ENCODE measurements around the gene SMIM8.

Gene SMIM8

DNA sequence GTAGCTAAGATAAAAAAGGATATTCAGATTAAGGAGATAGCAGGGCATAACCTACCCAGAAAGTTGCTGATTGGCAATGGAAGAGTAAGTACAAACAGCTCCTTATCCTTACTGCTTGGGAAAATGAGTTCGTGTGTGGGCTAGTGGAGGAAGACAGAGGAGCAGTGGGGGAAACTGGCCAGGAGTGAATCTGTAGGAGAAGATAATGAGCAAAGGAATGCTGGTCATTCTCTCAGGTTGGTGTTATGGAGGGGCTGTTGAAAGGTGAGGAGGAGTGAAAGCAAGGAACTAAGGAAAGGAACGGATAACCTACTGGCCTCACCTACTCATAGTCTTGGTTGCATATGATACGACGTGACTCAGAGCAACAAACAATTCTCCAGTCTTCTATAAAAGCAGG, 14.0 kb downstream of the SMIM8 start:
- no peak for DNase-seq

DNA sequence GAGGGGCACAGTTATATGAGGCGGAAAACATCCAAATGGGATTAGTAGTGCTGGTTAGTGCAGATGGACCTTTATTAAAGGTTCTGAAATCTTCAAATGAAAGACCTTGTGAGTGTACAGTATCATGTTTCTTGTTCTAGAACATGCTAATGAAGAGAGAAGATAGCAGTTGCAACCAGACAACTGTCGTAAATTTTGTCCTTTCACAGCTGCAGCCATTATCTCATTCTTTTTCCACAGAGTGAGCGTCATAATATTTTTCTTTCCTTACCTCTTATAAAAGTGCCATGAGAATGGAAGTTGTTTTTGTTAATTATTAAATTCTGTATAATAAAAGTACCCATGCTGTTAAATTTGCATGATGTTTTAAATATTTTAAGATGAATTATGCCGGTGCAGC, 17.8 kb downstream of the SMIM8 start:
- DNase-seq = no peak

DNA sequence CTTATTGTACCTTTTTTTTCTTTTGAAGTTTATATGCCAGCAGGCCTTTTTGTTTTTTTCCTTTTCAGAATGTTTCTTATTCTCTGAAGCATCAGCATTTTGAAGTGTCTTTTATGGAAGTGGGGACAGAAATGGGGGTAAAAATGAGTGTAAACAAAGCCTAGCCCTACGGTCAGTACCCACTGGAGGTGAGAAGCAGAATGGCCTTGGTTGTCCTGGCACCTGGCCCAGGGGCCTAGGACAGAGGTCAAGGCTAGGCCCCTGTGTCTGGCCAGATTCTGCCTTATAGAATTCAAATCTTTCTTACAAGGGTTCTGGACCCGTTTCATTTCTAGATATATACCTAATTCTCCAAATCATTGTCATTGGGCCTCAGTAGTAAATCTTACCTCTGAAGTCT, 18.8 kb downstream of the SMIM8 start:
- DNase-seq = no peak

DNA sequence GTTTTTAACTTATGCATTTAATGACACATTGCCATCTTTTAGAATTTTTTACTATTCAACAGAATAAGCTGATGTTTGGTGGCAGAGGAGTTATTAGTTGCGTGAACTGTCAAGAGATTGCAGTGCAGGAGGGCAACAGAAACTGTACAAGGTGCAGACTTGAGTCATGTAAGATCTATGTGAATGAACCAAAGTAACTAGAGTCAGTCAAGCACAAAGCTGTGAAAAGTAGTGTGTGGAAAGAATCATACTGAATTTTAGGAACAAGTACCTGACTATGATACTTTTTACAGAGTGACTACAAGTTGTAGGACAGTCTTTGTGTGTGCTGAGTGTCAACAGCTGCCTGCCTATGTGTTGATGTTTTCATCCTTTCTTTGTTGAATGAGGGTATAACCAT, 19.5 kb downstream of the SMIM8 start:
- no peak for DNase-seq

DNA sequence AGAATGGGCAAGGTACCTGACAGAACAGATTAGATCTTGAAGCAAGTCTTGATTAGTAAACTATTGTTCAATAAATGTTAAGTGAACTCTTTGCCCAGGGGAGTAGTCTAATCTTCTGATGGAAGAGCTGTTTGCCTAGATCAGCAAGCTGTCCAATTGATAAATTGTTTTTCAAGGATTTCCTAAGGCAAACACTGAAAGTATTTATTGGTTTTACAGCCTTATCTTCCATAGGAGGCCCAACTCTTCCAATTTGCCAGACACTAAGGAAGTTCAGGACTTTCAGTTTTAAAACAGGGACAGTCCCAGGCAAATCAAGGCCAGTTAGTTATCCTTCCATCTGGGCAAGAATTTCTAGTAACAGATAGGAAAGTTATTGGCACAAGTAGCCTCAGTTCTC, 20.4 kb downstream of the SMIM8 start:
- DNase-seq = no peak

DNA sequence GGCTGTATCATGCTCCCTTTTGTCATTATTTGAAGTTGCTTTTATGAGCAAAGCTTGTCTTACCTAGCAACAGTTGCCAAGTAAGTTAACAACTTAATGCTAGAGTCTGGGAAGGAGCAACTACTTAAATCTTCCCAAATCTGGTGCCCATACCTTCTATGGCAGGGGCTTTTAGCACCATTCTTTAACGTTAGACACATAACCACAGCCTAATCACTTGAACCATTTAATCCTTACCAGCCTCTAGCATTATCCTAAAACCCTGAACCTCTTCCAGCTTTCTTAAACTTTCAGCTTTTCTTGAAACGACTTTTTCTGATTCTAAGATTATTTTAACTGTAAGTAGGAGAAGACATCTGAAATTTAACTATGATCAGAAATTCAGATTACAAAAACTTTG, 22.3 kb downstream of the SMIM8 start, which contains the start of gene C6orf163:
C6orf163 (plus strand) TSS at position 83 of the 400 bp plus-strand sequence; CDS start at position 370, 287 bp downstream.
- no peak for DNase-seq

DNA sequence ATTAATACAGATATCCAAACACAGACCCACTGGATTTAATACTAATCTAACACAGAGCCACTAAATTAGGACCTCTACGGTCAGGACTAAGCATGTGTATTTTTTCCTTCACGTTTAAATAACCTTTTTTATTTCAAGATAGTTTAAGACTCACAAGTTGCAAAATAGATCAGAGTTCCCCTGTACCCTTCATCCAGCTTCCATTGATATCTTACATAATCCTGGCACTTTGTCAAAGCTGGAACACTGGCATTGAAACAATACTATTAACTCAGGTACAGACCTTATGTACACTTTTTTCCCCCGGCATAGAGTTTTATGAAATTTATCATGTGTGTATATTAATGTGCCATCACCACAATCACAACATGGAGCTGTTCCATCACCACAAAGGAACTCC, 24.3 kb downstream of the SMIM8 start:
- no peak for DNase-seq

DNA sequence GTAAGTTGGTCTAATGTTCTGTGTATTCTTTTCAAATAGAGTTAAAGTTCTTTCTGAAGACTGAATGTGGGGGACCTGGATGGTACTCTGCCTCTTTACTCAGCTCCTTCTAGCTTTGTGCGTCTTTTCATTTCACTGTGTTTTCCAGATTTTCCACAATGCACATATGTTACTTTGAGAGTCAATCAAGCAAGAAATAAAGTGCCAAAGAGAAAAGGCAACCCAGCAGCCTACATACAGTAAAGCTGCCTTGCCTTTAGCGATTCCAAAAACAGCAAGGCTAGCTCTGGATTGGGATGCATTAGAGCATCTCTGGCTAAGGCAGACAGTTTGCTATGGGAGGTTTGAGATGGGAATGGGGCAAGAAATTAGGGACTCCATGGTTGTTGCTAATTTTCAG, 27.5 kb downstream of the SMIM8 start:
- no peak for DNase-seq

DNA sequence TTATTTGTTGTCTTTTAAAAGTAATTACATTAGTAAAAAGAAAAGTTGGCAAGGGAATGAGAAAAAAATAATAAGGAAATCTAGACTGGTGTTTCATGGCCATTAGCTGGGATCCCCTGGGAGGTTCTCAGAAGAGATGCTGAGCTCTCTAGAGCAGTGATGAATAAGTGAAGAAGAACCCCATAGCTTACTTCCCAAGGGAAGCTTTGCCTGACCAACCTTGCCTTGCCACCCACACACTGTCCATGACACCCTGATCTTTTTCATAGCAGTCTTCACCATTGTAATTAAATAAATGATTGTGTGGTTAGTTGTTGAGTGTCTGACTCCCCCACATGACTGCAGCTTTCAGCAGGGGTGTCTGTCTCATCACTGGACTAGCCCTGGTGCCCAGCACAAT, 28.1 kb downstream of the SMIM8 start:
- peak; percentile 7 for DNase-seq

DNA sequence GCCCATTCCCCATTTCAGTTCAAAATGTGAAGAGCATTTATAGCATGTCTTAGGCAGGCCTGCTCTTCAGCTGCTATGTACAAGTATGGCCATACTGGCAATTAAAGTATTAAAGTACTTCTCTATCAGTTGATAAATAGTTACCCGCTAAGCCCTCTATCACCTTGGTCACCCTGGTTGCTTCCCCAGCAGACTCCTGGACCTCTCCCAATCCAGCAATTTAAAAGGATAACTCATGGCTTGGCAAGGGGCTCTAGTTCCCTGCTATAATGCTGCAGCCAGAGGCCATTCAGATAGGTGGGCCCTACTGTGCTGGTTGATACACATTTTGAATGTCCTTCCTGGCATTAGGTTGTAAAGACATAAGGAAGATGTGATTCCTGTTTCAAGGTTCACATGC, 29.2 kb downstream of the SMIM8 start:
- no peak for DNase-seq

DNA sequence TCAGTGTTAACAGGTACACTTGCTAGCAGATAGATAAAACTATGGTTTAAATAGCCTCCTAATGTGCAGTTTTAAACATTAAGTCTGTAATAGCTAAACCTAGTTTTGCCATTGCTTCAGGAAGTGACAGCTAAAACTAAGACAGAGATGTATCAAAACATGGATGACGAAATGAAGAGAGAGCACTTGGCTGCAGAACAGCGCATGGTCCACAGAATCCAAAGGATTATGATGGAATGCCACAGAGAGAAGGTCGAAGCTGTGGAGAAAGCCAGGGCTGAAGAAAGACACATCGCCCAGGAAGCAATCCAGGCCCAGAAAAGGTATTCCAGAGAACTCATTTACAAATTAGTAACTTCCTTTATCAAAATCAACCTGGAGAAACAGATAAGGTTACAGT, 33.8 kb downstream of the SMIM8 start:
- no peak for DNase-seq

DNA sequence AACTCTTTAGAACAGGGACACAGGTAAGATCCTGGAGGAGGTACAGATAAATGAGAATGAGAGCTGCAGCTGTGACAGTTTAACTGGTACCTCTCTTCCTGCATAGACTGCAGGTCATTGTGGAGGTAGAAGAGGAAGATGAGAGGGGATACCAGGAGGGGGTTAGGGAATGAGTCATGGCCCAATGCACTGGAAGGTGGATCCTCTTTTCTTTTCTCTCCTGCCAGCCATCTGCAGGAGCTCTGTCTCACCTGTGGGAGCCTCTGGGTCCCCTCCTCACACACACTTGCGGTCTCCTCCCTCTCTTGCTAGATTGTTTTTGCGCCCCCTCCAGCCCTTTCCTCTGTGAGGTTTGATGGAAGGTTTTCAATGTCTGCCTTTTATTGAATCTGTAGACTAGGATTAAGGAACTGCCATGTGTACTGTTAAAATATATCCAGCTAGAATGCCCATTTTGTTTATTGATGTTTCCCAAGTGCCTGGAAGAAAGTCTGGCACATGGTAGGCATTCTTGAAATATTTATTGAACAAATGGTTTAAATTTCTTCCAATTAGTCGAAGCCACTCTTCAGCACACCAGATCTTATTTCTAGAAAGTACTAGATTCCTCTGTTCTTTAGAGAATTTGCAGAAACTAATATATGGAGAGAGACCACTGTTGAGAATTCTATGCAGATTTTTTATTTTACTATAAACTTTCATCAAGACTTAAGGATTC, 35.2 kb downstream of the SMIM8 start:
- DNase-seq = no peak

DNA sequence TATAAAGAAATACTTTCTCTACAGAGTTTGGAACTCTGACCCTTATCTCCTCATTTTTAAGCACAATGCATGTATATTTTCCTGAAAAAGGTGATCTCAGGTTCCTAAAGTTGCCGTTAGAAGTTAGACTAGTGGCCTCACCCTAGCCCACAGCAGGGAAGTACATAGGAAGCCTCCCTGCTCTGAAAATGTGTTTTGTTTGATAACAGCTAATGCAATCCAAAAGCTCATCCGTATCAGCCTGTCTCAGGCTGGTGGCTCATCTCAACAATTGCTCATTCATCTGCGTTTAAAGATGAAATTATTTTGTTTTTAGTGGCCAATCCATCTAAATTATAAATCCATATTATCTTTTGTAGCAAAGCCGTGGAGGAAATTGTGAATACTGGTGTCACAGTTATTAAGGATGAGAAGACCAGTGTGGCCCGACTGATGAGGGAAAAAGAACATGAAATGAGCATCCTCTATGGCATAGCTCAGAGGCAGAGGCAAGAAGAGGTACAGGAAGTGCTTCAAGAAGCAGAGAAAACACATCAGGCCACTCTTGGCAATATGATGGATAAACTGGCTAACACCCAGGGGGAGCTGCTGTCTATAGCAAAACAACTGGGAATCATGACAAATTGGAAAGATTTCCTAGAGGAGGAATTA, 42.3 kb downstream of the SMIM8 start:
- DNase-seq = no peak

DNA sequence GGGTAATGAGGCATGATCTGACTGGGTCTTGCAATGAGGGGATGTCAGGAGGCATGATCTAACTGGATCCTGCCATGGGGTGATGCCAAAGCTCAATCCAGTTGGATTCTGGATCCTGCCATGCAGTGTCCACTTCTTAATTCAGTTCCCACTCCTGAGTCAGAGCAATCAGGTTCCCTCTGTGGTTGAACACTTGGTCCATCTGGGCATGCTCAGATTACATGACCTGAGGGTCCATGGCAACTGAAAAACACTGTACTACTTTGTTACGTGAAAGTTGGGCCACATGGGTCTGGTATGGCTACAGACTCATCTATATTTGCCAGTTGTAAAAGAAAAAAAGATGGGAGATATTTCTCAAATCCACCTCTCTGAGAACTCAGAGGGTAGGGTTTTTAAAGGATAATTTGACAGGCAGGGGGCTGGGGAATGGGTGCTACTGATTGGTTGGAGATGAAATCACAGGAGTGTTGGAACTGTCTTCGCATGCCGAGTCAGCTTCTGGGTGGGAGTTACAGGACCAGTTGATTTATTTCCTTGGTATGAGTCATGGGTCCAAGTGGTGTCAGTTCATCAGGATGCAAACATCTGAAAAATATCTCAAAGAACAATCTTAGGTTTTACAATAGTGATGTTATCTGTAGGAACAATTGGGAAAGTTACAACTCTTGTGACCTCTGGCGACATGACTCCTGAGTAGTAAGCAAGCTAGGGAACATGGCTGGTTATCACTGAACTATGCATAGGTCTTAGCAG, 43.9 kb downstream of the SMIM8 start:
- peak; percentile 32 for DNase-seq

DNA sequence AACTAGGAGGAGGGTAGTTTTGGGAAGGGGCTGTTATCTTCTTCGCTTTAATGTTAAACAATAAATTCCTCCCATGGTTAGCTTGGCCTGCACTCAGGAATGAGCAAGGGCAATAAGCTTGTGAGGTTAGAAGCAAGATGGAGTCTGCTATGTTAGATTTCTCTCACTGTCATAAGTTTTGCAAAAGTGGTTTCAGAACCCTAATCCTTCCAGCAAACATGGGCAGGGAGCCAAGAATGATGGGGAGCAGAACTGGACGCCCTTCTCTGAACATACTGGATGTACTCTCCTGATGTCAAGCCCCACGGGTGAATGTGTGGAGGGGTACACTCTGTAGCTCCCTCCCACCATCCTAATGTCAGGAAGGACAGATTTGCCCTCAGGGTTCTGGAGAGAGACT, 44.5 kb downstream of the SMIM8 start:
- DNase-seq = no peak

DNA sequence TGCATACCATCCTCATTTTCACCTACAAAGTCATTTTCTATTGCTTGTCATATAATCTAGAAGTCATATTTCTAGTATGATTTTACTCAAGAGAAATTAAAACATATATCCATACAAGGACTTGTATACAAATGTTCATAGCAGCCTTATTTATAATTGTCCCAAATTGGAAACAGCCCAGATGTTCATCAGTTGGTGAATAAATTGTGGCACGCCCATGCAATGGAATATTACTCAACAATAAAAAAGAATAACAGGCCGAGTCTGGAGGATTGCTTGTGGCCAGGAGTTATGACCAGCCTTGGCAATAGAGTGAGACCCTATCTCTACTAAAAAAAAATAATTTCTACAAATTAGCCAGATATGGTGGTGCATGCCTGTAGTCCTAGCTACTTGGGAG, 51.0 kb downstream of the SMIM8 start:
- DNase-seq = no peak

DNA sequence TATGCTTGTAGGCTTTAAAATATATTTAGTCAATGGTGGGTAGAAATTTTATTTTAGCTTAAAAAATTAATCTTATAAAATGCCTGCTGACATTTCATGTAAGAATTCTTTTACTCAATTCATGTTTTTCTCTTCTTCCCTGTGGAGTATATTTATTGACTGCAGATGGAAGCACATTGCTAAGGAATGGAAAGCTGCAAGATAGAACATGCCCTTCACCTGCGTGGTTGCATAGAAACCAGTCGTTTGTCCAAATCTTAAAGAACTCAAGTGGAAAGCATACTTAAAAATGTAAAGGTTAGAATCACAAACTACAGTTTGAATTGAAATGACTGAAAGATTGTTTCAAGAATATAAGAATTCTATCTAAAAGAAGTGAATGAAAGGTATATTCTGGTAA, 52.9 kb downstream of the SMIM8 start:
- DNase-seq = no peak

DNA sequence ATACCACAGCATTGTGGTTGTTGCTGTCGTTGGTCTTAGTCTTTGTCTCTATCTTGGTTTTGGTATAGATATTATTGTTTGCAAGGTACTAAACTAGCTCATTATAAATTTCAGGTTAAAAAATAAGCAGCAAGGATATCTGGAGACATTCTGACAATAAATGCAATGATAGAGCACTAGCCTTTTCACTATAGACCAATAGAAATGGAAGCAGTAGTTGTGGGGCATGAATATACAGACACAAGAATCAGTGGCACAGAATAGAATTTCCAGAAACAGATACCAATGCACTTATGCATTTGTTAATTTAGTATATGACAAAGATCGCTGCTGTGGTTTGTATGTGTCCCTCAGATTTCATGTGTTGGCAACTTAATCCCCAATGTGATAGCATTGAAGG, 54.3 kb downstream of the SMIM8 start:
- no peak for DNase-seq

DNA sequence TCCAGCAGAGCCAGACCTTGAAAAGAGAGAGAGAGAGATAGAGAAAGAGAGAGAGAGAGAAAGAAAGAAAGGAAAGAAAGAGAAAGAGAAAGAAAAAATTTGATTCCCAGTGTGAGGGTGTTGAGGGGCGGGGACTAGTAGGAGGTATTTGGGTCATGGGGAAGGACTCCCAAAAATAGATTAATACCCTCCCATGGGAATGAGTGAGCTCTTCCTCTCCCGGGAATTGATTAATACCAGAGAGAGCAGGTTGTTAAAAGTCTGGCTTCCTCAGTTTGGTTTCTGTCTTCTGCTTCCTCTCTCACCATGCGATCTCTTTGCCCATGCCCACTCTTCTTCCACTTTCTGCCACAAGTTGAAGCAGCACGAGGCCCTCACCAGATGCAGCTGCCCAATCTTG, 56.6 kb downstream of the SMIM8 start:
- DNase-seq = no peak

DNA sequence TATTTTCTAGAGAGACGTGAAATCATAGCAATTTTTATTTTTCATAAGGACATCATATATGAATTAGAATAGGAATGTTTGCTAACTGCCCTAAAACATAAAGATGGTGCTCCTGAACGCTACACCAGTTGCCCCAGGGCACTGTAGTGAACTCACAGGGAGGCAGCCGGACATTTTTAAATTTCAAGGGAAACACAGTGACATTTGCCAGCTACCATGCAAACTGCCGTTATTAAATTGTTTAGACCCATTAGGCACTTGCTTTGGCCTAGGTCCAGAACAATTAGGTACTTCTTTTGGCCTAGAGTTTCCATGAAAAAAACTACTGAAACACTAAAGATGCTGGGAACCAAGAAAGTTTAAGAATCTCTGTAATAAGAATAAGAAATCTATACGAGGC, 60.5 kb downstream of the SMIM8 start:
- DNase-seq = no peak

DNA sequence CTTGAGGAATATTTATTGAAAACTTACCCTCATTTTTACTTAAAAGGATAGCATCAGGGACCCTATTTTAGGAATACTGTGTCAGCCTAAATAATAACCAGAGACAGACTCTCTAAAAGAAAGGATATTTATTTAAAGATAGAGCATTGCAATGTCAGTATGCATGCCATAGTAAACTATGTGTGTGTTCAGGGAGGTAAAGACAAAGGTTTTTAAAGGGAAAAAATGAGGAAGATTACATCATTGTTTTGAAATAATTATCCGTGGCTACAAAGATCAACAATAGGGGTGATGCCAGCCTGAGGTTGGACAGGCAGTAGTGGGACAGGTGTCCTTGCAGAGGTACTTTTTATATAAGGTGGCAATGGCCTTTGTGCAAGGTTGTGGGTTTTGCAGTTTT, 61.6 kb downstream of the SMIM8 start:
- no peak for DNase-seq

DNA sequence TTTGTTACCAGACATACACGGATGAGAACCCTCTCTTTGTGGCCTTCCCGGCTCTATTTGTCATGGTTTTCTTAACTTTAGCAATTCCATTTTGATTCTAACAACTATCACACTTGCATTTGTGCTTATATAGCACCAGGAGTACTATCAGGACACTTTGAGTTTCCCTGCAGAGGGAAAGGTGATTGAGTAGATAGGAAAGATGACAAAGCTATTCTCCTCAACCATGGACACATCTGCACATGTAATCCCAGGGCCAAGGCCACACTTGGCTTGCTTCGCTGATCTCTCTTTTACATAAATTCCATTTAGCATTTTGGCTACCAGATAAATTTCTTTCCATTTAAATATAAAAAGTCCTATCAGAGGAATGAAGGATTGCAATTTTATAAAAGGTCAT, 62.1 kb downstream of the SMIM8 start:
- no peak for DNase-seq

DNA sequence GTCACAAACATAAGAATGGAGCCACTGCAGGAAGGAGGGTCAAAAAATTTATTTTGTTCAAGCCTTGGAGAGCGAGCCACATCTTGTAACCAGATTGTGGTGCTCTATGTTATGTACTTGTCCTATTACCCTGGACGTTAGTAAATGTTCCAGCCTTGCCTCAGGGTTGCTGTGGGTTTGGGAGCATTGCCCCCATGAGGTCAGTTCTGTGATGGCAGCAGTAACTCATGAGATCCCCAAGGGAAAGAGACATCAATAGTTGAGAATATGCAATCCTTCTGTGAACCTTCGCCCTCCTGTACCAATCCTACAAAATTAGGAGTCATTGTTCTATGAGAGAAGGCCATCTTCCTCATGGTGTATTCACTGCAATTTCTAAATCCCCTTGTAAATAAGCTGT, 68.9 kb downstream of the SMIM8 start:
- peak; percentile 16 for DNase-seq
